ENCODE results near the gene MLLT10. TPM values are rescaled to one million over a fixed set of nuclear protein-coding genes. Genes with fewer than 3 reads are reported as not detected.
A peak's percentile ranks its signal among the peaks of the same experiment; 100 is the strongest.

The MLLT10 gene
- 10 to 100 TPM; 33.9 to 36.2 TPM for total RNA-seq

GRCh38 chr10:21533467-21534279 is at the start of gene MLLT10:
Gene MLLT10 (plus strand): TSS chr10:21534232. CDS start chr10:21534645, 413 bp downstream.
- Mint-ChIP-seq H3K27ac (peak within 1 kb of the TSS; percentile 93), H3K36me3 (peaks cover 11% of the 10 kb centered on the region), H3K4me3 (peak within 1 kb of the TSS; percentile 83), H3K27me3 (peaks cover 5% of the 10 kb centered on the region), H3K4me1 (peaks cover 17% of the 10 kb centered on the region), H3K9me3 (no peaks in the 10 kb centered on the region)
- peak; percentile 97 for DNase-seq

DNA sequence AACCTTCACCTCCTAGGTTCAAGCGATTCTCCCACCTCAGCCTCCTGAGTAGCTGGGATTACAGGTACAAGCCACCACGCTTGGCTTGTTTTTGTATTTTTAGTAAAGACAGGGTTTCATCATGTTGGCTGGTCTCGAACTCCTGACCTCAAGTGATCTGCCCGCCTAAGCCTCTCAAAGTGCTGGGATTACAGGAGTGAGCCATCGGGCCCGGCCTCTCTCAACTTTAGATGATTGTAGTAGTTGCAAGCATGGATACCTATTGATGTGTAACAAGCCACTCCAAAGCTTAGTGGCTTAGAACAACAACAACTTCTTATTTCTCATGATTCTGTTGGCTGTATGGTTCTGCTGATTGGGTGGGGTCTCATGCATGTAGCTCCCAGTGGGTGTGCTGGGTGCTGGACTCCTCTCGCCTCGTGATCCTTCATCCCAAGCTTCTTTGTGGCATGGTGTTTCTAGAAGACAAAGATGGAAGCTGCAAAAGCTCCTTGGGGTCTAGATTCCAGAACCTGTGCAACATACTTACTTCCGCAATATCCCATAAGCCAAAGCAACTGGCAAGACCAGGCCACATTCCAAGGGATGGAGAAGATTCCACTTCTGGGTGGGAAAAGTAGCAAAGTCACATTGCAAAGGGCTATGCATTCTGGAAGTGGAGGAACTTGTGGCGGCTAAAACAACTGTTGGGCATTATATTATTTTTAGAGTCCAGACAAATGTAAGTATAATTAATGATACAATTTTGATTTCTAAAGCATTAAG is 46.4 kb upstream of the MLLT10 start:
- Mint-ChIP-seq H3K36me3 (no peaks in the 10 kb centered on the region), H3K4me1 (no peaks in the 10 kb centered on the region), H3K4me3 (no peak overlapping the region), H3K27ac (no peak overlapping the region), H3K27me3 (peaks cover 30% of the 10 kb centered on the region), H3K9me3 (no peaks in the 10 kb centered on the region)
- no peak for DNase-seq

DNA sequence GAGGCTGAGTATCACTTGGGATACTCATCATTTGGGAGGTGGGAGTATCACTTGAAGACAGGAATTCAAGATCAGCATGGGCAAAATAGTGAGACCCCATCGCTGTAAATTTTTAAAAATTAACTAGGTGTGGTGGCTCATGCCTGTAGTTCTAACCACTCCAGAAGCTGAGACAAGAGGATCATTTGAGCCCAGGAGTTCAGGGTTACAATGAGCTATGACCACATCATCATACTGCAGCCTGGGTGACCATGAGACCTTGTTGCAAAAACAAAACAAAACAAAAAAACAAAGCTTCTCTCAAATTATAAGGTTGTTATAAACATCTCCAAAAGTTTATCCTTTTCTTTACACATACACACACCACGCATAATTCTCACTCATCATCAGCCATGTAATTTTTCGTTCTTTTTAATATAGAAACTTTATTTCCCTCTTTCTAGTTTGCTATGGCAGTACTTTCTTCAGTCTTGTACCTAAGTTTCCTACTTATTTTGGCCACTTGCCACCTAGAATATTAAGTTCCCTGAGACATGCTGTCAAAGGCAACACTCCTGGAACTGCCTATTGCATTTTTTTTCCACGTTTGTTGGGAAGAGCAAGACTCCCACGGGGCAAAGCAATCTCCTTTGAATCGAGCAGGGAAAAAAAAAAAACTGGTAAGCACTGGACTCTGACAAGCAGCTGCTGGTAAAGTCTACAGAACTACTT is 45.6 kb upstream of the MLLT10 start:
- Mint-ChIP-seq H3K36me3 (no peaks in the 10 kb centered on the region), H3K27me3 (peaks cover 38% of the 10 kb centered on the region), H3K27ac (no peak overlapping the region), H3K4me1 (no peaks in the 10 kb centered on the region), H3K9me3 (no peaks in the 10 kb centered on the region), H3K4me3 (no peak overlapping the region)
- DNase-seq: no peak

DNA sequence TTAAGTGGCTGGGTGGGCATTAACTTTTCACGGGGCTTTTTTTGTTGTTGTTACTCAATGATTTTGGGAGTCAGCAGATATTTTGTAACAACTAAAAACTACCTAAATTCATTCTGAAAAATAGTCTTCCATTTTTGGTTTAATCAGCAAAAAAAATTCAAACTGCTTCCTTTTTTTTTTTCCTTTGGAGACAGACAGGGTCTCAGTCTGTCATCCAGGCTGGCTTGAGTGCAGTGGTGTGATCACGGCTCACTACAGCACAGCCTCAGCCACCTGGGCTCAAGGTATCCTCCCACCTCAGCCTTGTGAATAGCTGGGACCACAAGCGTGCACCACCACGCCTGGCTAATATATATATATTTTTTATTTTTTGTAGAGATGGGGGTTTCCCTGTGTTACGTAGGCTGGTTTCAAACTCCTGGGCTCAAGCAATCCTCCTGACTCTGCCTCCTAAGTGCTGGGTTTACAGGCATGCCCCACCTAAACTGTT is 45.0 kb upstream of the MLLT10 start:
- Mint-ChIP-seq H3K4me1 (peaks cover 1% of the 10 kb centered on the region), H3K9me3 (no peaks in the 10 kb centered on the region), H3K4me3 (no peak overlapping the region), H3K27ac (no peak overlapping the region), H3K36me3 (no peaks in the 10 kb centered on the region), H3K27me3 (peaks cover 44% of the 10 kb centered on the region)
- DNase-seq: no peak

DNA sequence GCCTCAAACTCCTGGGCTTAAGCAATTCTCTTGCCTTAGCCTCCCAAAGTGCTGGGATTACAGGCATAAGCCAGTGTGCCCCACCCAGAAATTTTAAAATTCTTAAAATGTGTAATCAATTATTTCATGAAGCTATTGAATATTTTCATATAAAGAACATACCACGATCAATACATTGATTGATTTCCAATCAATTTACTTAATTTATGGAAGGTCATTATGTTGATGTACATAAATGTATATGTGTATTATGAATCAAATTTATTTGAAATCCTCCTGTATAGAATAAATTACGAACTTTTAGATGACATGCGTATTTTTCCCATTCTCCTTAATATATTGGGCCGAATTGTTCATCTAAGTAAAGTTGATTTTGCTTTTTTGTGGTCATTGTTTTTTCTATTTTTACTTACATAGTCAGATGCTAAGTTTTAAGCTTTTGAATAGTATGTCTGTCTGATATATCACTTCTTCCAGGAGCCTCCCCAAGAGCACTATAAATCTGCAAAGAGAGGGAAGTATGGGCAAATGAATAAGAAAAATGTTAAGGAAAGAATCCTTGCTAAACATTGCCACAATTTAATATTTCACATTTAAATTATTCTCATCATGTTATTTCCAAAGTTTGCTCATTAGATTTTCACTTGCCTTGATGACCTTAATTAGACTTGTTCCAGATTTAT is 43.9 kb upstream of the MLLT10 start:
- Mint-ChIP-seq H3K36me3 (no peaks in the 10 kb centered on the region), H3K4me1 (peaks cover 6% of the 10 kb centered on the region), H3K27ac (no peak overlapping the region), H3K9me3 (no peaks in the 10 kb centered on the region), H3K27me3 (peaks cover 54% of the 10 kb centered on the region), H3K4me3 (no peak overlapping the region)
- DNase-seq: no peak

DNA sequence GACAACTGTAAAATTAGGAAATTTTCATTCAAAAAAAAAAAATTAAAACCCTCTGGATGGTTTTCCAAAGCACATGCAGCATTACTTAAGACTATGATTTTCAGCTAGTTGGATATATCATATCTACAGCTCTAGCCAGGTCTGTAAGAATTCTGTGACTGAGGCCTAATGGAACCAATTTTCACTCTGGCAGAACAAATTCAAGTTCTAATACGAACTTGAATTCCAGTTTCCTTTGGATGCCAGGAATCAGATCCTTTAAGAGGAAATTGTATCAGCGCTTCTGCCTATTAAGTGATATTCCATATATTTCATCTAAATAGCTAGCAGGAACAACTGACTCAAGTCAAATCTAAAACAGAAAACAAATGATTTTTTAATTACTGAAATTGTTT is 43.3 kb upstream of the MLLT10 start:
- Mint-ChIP-seq H3K36me3 (no peaks in the 10 kb centered on the region), H3K9me3 (no peaks in the 10 kb centered on the region), H3K4me1 (peaks cover 10% of the 10 kb centered on the region), H3K27me3 (peaks cover 58% of the 10 kb centered on the region), H3K27ac (no peak overlapping the region), H3K4me3 (no peak overlapping the region)
- DNase-seq: no peak

- H3K36me3 Mint-ChIP-seq: no peaks in the 10 kb centered on the region
- no peak overlapping the region for H3K4me3 Mint-ChIP-seq
- H3K27ac Mint-ChIP-seq: no peak overlapping the region
- H3K9me3 Mint-ChIP-seq: no peaks in the 10 kb centered on the region
- H3K27me3 Mint-ChIP-seq: peaks cover 61% of the 10 kb centered on the region
- DNase-seq: no peak
- peaks cover 11% of the 10 kb centered on the region for H3K4me1 Mint-ChIP-seq
These were observed 41.6 kb upstream of the MLLT10 start for GRCh38 chr10:21492421-21492820.

DNA sequence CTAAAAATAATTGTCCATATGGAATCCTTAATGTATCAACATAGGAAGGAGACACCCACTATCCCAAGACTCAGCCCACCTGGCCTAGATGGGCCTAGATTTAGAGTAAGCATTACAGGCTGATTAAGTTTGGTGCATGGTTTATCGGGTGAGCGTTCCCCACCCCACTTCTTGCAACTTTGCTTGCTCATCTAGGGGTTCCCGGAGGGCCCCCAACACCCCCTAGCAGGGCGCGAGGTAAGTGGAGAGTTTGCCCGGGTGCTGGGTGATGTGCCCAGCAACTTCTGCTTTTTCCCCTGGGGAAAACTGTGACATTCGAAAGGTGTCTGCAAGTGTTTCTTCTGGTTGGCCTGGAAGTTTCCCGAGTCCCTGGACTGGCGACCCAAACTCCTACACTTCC is 40.2 kb upstream of the MLLT10 start:
- peaks cover 71% of the 10 kb centered on the region for H3K27me3 Mint-ChIP-seq
- H3K27ac Mint-ChIP-seq: no peak overlapping the region

GRCh38 chr10:21494191-21495001 is 39.6 kb upstream of the MLLT10 start:
- Mint-ChIP-seq H3K27ac (no peak overlapping the region), H3K9me3 (peaks cover 2% of the 10 kb centered on the region), H3K27me3 (peaks cover 73% of the 10 kb centered on the region), H3K36me3 (no peaks in the 10 kb centered on the region), H3K4me3 (peak overlapping the region; percentile 80), H3K4me1 (peaks cover 15% of the 10 kb centered on the region)
- DNase-seq: peak; percentile 42

More for the DNA sequence above, 40.2 kb upstream of the MLLT10 start:
- Mint-ChIP-seq H3K36me3 (no peaks in the 10 kb centered on the region), H3K4me1 (peaks cover 15% of the 10 kb centered on the region), H3K4me3 (peak overlapping the region; percentile 73), H3K9me3 (no peaks in the 10 kb centered on the region)
- DNase-seq: no peak

DNA sequence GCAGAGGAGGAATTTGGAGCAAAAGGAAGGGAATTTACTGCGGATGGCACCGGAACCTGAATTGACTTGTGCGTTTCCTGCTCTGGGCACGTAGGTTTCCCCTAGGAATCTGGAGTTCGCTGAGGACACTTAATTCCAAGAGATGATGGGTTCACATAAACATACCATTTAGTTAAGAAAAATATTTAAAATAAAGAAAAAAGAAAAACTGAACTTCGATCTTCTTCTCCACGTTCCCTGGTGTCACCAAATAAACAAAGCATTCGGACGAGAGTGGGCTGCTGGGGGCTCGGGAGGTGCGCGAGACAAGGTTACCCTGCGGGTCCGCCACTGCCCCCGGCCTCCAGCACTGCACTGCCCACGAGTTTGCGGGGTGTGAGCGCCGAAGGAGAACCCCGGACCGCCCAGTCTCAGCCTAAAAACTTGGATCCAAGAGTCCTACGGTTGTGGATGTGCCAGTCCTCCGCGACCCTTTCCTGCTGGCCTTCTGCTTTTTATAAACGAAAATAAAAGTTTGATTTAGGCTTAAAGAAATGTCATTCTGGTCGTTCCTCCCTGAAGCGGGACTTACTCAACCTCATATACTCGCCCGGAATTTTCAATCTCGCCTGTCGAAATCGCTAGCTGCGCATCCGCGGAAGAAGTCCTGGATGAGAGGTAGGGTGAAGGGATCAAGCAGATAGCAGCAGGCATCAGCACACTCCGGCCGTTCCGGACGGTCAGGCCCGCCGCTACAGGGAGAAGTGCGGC is 38.9 kb upstream of the MLLT10 start:
- peaks cover 75% of the 10 kb centered on the region for H3K27me3 Mint-ChIP-seq
- H3K9me3 Mint-ChIP-seq: peaks cover 2% of the 10 kb centered on the region
- no peaks in the 10 kb centered on the region for H3K36me3 Mint-ChIP-seq
- peaks cover 15% of the 10 kb centered on the region for H3K4me1 Mint-ChIP-seq
- peak overlapping the region; percentile 80 for H3K4me3 Mint-ChIP-seq
- H3K27ac Mint-ChIP-seq: no peak overlapping the region
- DNase-seq: no peak

GRCh38 chr10:21495752-21496342 is 38.2 kb upstream of the MLLT10 start:
- Mint-ChIP-seq H3K27me3 (peaks cover 78% of the 10 kb centered on the region), H3K36me3 (no peaks in the 10 kb centered on the region), H3K4me3 (peak overlapping the region; percentile 80), H3K27ac (no peak overlapping the region), H3K4me1 (peaks cover 15% of the 10 kb centered on the region), H3K9me3 (peaks cover 2% of the 10 kb centered on the region)
- peak; percentile 90 for DNase-seq

DNA sequence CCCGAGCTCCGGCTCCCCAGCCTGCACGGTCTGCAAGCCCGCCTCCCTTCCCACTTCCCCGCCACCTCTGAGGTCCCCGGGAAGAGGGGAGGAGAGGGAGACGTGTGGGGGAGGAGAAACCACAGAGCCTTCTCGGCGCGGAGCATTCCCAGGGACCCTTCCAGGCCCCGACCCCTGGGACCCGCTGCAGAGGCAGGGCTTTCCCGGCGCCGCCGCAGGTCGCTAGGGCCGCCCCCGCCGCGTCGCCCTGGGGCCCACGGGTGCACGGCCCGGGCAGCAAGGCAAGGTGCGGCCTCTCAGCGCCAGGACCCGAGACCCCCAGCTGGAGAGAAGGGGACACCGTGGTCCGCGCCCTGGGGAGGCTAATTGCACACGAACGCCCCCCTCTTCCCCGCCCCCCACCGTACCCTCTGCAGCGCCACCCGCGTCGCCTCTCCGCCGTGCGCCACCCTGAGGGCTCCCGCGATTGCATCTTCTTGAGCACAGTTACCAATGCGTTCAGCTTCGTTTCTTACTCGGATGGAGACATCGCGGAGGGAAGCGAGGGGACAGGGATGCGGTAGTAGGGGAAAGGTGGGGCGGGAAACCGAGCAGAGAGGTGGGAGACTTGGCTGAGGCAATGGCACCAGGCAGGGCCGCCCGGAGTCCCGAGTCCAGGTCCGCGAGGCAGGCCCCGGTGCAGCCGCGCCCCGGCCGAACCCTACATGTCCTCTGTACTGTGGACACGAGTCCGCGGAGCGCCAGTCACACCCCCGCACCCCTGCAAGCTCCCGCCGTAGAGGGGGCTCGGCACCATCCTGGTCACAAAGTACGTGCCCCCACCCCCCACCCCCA is 37.5 kb upstream of the MLLT10 start:
- Mint-ChIP-seq H3K4me3 (peak overlapping the region; percentile 71), H3K9me3 (peaks cover 2% of the 10 kb centered on the region), H3K4me1 (peaks cover 15% of the 10 kb centered on the region), H3K36me3 (no peaks in the 10 kb centered on the region), H3K27ac (no peak overlapping the region), H3K27me3 (peaks cover 79% of the 10 kb centered on the region)
- peak; percentile 54 for DNase-seq

All from activated naive CD8-positive, alpha-beta T cell treated with anti-CD3 and anti-CD28 coated beads for 36 hours (primary cell).